Pancreas (tissue), 10 donors: ENCODE measurements around the gene NGFR. TPM values are rescaled to one million over a fixed set of nuclear protein-coding genes. Genes with fewer than 3 reads are reported as not detected.

Experiments
- ATAC-seq, 4 donors: fragments of 200-7000 bp; cut with Tn5 transposase; one replicate each; pipeline versions ENCODE4 v1.8.0 to v1.9.1; 2020; ENCODE audit warnings: mild to moderate bottlenecking in 4 of 4, moderate library complexity in 4 of 4
- DNase-seq, 6 donors: peaks; one replicate each; pipeline ENCODE4 v3.0.0-alpha.2; 2020
- FAIRE-seq: peaks from 2 replicates; lab custom pipeline; 2012; peaks lifted over from hg19 to GRCh38; lab: Jason Lieb, UNC
- H3K27ac ChIP-seq, 4 donors: fragments of 200-600 bp; sonication (generic); 1 replicate in 3 of 4; 2 replicates in 1 of 4; pipeline versions ENCODE4 v1.5.0 to v1.8.0; 2020
- H3K27me3 ChIP-seq, 4 donors: fragments of 200-600 bp; one replicate each; pipeline ENCODE4 v1.8.0; 2021
- H3K36me3 ChIP-seq, 3 donors: fragments of 200-600 bp; sonication (generic) in 1 of 3; one replicate each; pipeline versions ENCODE4 v1.5.0 to v1.8.0; 2020 to 2021
- H3K4me1 ChIP-seq, 3 donors: fragments of 200-600 bp; one replicate each; pipeline ENCODE4 v1.8.0; 2021
- H3K4me3 ChIP-seq, 4 donors: fragments of 200-600 bp; sonication (generic) in 2 of 4; one replicate each; pipeline versions ENCODE4 v1.5.0 to v1.8.0; 2020 to 2021
- H3K9me3 ChIP-seq, 4 donors: fragments of 200-600 bp; one replicate each; pipeline ENCODE4 v1.8.0; 2021
- CTCF ChIP-seq, 4 donors: fragments of 200-600 bp; sonication (generic) in 3 of 4; IDR thresholded peaks; one replicate each; pipeline versions ENCODE4 v1.5.0 to v1.8.0; 2021; ENCODE audit warnings: antibody characterized with exemption in 4 of 4
- WGBS, 2 donors: extraction: QIAGEN DNeasy Blood & Tissue Kit; methylation state at CpG; one replicate each; pipeline ENCODE4 v1.1.7; 2013; 5-methylcytosine and 5-hydroxymethylcytosine counted together
- intact Hi-C, 3 donors: fragments of 100-400 bp; cut with DNase I; formaldehyde crosslinking; loops; one replicate each; pipeline versions ENCODE4 v1.11.1 to v1.14.2; 2022
- polyA plus RNA-seq, 2 donors: library from polyadenylated mRNA; stranded (reverse); fragments of 200-250 nt; gene quantifications; one replicate each; pipeline ENCODE4 v1.2.3, GENCODE V29; 2013
- total RNA-seq, 6 donors: library from RNA; stranded (reverse); fragmentation: NEBNext Ultra II Directional in 4 of 6; extraction: Animal tissue kit (Norgen Biotek cat#: 25700) in 4 of 6; gene quantifications; one replicate each; pipeline versions ENCODE4 v1.2.1 to v1.2.4, GENCODE V29; 2021 to 2023
- donor health status: healthy with polysubstance abuse.
- donor health status: DM: no; HTN: no; CAD: no; lungs with moderate emphysema.
- donor health status: DM: no; HTN: no; CAD: no.
- donor health status: control.
- donor health status: control.
- donor health status: Bipolar disorder and iron deficiency.
- donor health status: DM: yes; HTN: yes; CAD: no.
- donor health status: DM: no; HTN: no; CAD: no.
- donor health status: DM: no; HTN: no; CAD: no.
- donor health status: DM: yes; HTN: yes; CAD: no.

The NGFR gene
- total and polyA plus RNA-seq, 8 donors = 1.1 to 19.0 (median 4.7) TPM

- Histone ChIP-seq H3K27me3 (no peaks in the 10 kb centered on the region), H3K36me3 (no peaks in the 10 kb centered on the region), H3K4me1 (no peaks in the 10 kb centered on the region), H3K9me3 (no peaks in the 10 kb centered on the region), H3K4me3 (no peak overlapping the region), H3K27ac (no peak overlapping the region)
- no peak for TF ChIP-seq CTCF (IDR thresholded peaks at IDR 0.05)
- FAIRE-seq (no peak), ATAC-seq (peak in 1 of 4 donors; percentile 22), DNase-seq (no peak)
- intact Hi-C loops = no loop called here
- 57 to 74% methylated on average over 1 of the region's 1 CpG for WGBS, 2 donors
Observed at GRCh38 chr17:49468811-49469385, 26.2 kb upstream of the NGFR start.

- Histone ChIP-seq H3K9me3 (no peaks in the 10 kb centered on the region), H3K36me3 (no peaks in the 10 kb centered on the region), H3K27ac (no peak overlapping the region), H3K27me3 (no peaks in the 10 kb centered on the region), H3K4me3 (no peak overlapping the region), H3K4me1 (no peaks in the 10 kb centered on the region)
- ATAC-seq = peak in 2 of 4 donors; percentile 21 to 48
- no peak for FAIRE-seq
- no peak for DNase-seq
- 8 to 9% methylated on average over 49 to 52 of the region's 52 CpGs for WGBS, 2 donors
- TF ChIP-seq CTCF (IDR thresholded peaks at IDR 0.05) = no peak
- intact Hi-C loops = no loop called here
Observed at GRCh38 chr17:49469831-49470810, 25.0 kb upstream of the NGFR start.

GRCh38 chr17:49471089-49471683, 23.9 kb upstream of the NGFR start:
- 29 to 34% methylated on average over 13 of the region's 13 CpGs for WGBS, 2 donors
- Histone ChIP-seq H3K4me3 (no peak overlapping the region), H3K27ac (no peak overlapping the region), H3K9me3 (no peaks in the 10 kb centered on the region), H3K4me1 (no peaks in the 10 kb centered on the region), H3K36me3 (no peaks in the 10 kb centered on the region), H3K27me3 (no peaks in the 10 kb centered on the region)
- peak in 1 of 4 donors; percentile 16 for ATAC-seq
- no peak for DNase-seq
- intact Hi-C loops = no loop called here
- no peak for TF ChIP-seq CTCF (IDR thresholded peaks at IDR 0.05)
- no peak for FAIRE-seq

- no peak for FAIRE-seq
- TF ChIP-seq CTCF (IDR thresholded peaks at IDR 0.05) = no peak
- 79 to 84% methylated on average over 1 of the region's 1 CpG for WGBS, 2 donors
- no peaks in the 10 kb centered on the region for H3K4me1 ChIP-seq
- H3K27me3 ChIP-seq = no peaks in the 10 kb centered on the region
- no peak overlapping the region for H3K4me3 ChIP-seq
- DNase-seq = no peak
- intact Hi-C loops = no loop called here
- H3K36me3 ChIP-seq = no peaks in the 10 kb centered on the region
- H3K27ac ChIP-seq = no peak overlapping the region
- no peak for ATAC-seq
- H3K9me3 ChIP-seq = no peaks in the 10 kb centered on the region
Observed at GRCh38 chr17:49471769-49472168, 23.3 kb upstream of the NGFR start.
